A549 treated with ZK216348 at 1 μM for 4 hours (cell line): Measurements from ENCODE around the gene SEC14L1. TPM values are rescaled to one million over a fixed set of nuclear protein-coding genes. Genes with fewer than 3 reads are reported as not detected.

Experiments
- total RNA-seq: library from RNA; stranded (reverse); fragments of 200-300 nt; extraction: Qiagen RNA extraction; gene quantifications from 5 replicates; pipeline ENCODE4 v1.2.3, GENCODE V29; 2022; ENCODE audit warnings: low read depth

The SEC14L1 gene
- 37.0 to 58.8 TPM (median 49.5 TPM) in 5 replicates for total RNA-seq

GRCh38 chr17:77140878-77141767 is at the start of gene SEC14L1:
TSS of gene SEC14L1 (plus strand) at chr17:77140969. CDS start at chr17:77143597, 2,628 bp downstream.

